HT1080 (cell line): ENCODE results near the gene KCNC1. TPM values are rescaled to one million over a fixed set of nuclear protein-coding genes. Genes with fewer than 3 reads are reported as not detected.

Experiments
- DNase-seq: peaks from one replicate; pipeline ENCODE4 v3.0.0-alpha.2; 2015; ENCODE audit warnings: low read depth
- total RNA-seq: library from RNA; depleted of rRNA; stranded (reverse); fragments of >200 nt; shearing (Covaris generic); gene quantifications from 2 replicates; pipeline ENCODE4 v1.2.3, GENCODE V29; 2014

The KCNC1 gene
- total RNA-seq, 1 experiment from 2014 or later = 0.10 TPM

- DNase-seq = no peak
Observed at GRCh38 chr11:17772704-17773600, 38.4 kb downstream of the KCNC1 start.

GRCh38 chr11:17773674-17774073, 39.1 kb downstream of the KCNC1 start:
- no peak for DNase-seq

GRCh38 chr11:17774232-17775034, 39.9 kb downstream of the KCNC1 start:
- DNase-seq = no peak

- no peak for DNase-seq
Observed at GRCh38 chr11:17775035-17775348, 40.4 kb downstream of the KCNC1 start.

- DNase-seq = no peak
Observed at GRCh38 chr11:17775507-17776211, 41.1 kb downstream of the KCNC1 start.

GRCh38 chr11:17776212-17776875, 41.8 kb downstream of the KCNC1 start:
- no peak for DNase-seq

- DNase-seq = no peak
Observed at GRCh38 chr11:17777086-17777737, 42.6 kb downstream of the KCNC1 start.

GRCh38 chr11:17777738-17778091, 43.1 kb downstream of the KCNC1 start:
- no peak for DNase-seq

- no peak for DNase-seq
Observed at GRCh38 chr11:17778352-17778751, 43.8 kb downstream of the KCNC1 start.

GRCh38 chr11:17778956-17779860, 44.6 kb downstream of the KCNC1 start:
- DNase-seq = no peak

GRCh38 chr11:17779861-17780594, 45.4 kb downstream of the KCNC1 start:
- no peak for DNase-seq

- no peak for DNase-seq
Observed at GRCh38 chr11:17780668-17781067, 46.1 kb downstream of the KCNC1 start.

- no peak for DNase-seq
Observed at GRCh38 chr11:17781221-17781620, 46.6 kb downstream of the KCNC1 start.

GRCh38 chr11:17781626-17782025, 47.0 kb downstream of the KCNC1 start:
- DNase-seq = no peak

- no peak for DNase-seq
Observed at GRCh38 chr11:17782145-17782544, 47.6 kb downstream of the KCNC1 start.

- DNase-seq = no peak
Observed at GRCh38 chr11:17782603-17783337, 48.2 kb downstream of the KCNC1 start.

- no peak for DNase-seq
Observed at GRCh38 chr11:17783878-17784277, 49.3 kb downstream of the KCNC1 start.

GRCh38 chr11:17786824-17787525, 52.4 kb downstream of the KCNC1 start:
- DNase-seq = peak; percentile 92
